HepG2 (cell line): Measurements from ENCODE around the gene SORL1-AS1.

Experiments used
- EED ChIP-seq: sonication (generic); formaldehyde crosslinking; IDR thresholded peaks from 2 replicates; pipeline ENCODE4 v1.5.0; 2020; ENCODE audit warnings: mild to moderate bottlenecking, missing genetic modification reagents
- EHMT2 ChIP-seq: fragments of 200-600 bp; sonication (generic); IDR thresholded peaks from 2 replicates; pipeline ENCODE4 v1.7.0; 2017; ENCODE audit warnings: antibody characterized with exemption, low read depth, low read length, borderline replicate concordance
- GATAD1 ChIP-seq: IDR thresholded peaks from 2 replicates; pipeline ENCODE4 v1.6.1; 2016; ENCODE audit warnings: missing genetic modification reagents, missing compliant biosample characterization
- ISL2 ChIP-seq: sonication (generic); formaldehyde crosslinking; IDR thresholded peaks from 2 replicates; pipeline ENCODE4 v1.5.0; 2020; ENCODE audit warnings: missing genetic modification reagents
- MED13 ChIP-seq: sonication (generic); formaldehyde crosslinking; IDR thresholded peaks from 2 replicates; pipeline ENCODE4 v1.5.0; 2020; ENCODE audit warnings: missing genetic modification reagents
- NR2C2 ChIP-seq: sonication (generic); formaldehyde crosslinking; IDR thresholded peaks from 2 replicates; pipeline ENCODE4 v1.4.0; 2020; ENCODE audit warnings: missing genetic modification reagents, mild to moderate bottlenecking, moderate library complexity, borderline replicate concordance
- PAX8 ChIP-seq: sonication (generic); formaldehyde crosslinking; IDR thresholded peaks from 2 replicates; pipeline ENCODE4 v1.8.0; 2022; ENCODE audit warnings: mild to moderate bottlenecking, missing genetic modification reagents, borderline replicate concordance
- PCBP2 ChIP-seq: fragments of 200-400 bp; formaldehyde crosslinking; optimal IDR thresholded peaks from 2 replicates; pipeline ENCODE3; 2018; ENCODE audit warnings: low read length, low read depth; ENCODE audit not compliant: poor library complexity, severe bottlenecking
- RARA ChIP-seq: IDR thresholded peaks from 2 replicates; pipeline ENCODE4 v1.6.1; 2016; ENCODE audit warnings: missing genetic modification reagents, missing compliant biosample characterization
- SIX4 ChIP-seq: sonication (generic); formaldehyde crosslinking; IDR thresholded peaks from 2 replicates; pipeline ENCODE4 v1.4.0; 2020; ENCODE audit warnings: missing genetic modification reagents
- SKI ChIP-seq: fragments of 450-650 bp; IDR thresholded peaks from one replicate; pipeline ENCODE4 v1.6.1; 2018; ENCODE audit warnings: mild to moderate bottlenecking; ENCODE audit not compliant: partially characterized antibody
- ZNF430 ChIP-seq: sonication (generic); formaldehyde crosslinking; IDR thresholded peaks from 2 replicates; pipeline ENCODE4 v1.9.0; 2021; ENCODE audit warnings: mild to moderate bottlenecking, missing genetic modification reagents
- ZNF839 ChIP-seq: sonication (generic); formaldehyde crosslinking; IDR thresholded peaks from 2 replicates; pipeline ENCODE4 v1.4.0; 2020; ENCODE audit warnings: missing genetic modification reagents, mild to moderate bottlenecking, borderline replicate concordance
- ZSCAN20 ChIP-seq: sonication (generic); formaldehyde crosslinking; IDR thresholded peaks from 2 replicates; pipeline ENCODE4 v1.4.0; 2020; ENCODE audit warnings: missing genetic modification reagents, mild to moderate bottlenecking, borderline replicate concordance
- TF ChIP-seq, protein P1 (sequence below): sonication (generic); formaldehyde crosslinking; IDR thresholded peaks from 2 replicates; pipeline ENCODE4 v1.9.0; 2021; ENCODE audit warnings: mild to moderate bottlenecking, missing genetic modification reagents
- TF ChIP-seq, protein P2 (sequence below): sonication (generic); formaldehyde crosslinking; IDR thresholded peaks from 2 replicates; pipeline ENCODE4 v1.9.0; 2022; ENCODE audit warnings: low read depth, missing genetic modification reagents
- TF ChIP-seq, protein P3 (sequence below): sonication (generic); formaldehyde crosslinking; IDR thresholded peaks from 2 replicates; pipeline ENCODE4 v1.5.1; 2020; ENCODE audit warnings: mild to moderate bottlenecking, missing genetic modification reagents, borderline replicate concordance
- TF ChIP-seq, protein P4 (sequence below): sonication (generic); formaldehyde crosslinking; conservative IDR thresholded peaks from 2 replicates; pipeline ENCODE4 v1.8.1; 2023; ENCODE audit warnings: missing genetic modification reagents

The SORL1-AS1 gene

DNA sequence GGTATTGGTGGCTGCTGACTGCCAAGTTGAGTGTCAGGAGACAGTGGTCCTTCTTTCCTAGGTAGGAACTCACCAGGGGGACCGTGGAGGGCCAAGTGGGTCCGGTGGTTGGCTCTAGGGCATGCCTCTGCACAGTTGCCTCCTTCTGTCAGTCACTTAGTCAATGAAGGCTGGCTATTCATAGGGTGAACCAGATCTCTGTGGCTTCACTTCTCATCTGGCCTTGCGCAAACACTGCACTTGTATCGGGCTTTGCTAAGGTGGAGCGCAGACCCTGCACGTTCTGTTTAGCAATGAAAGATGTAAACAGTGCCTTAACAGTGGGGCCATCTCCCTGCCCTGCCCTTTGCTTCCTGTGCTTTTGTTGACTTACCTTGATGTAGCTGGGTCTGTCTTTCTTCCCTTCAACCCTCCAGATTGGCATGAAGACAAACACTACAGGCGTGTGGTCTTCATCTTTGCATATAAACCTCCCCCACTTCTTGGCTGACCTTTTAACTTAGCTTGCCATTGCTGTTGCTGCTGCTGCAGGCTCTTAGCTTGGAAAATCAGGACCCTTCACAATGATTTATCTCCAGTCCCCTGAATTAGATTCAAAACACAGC lies 6.7 kb upstream of the SORL1-AS1 start (continued):
- TF ChIP-seq, protein P1, sequence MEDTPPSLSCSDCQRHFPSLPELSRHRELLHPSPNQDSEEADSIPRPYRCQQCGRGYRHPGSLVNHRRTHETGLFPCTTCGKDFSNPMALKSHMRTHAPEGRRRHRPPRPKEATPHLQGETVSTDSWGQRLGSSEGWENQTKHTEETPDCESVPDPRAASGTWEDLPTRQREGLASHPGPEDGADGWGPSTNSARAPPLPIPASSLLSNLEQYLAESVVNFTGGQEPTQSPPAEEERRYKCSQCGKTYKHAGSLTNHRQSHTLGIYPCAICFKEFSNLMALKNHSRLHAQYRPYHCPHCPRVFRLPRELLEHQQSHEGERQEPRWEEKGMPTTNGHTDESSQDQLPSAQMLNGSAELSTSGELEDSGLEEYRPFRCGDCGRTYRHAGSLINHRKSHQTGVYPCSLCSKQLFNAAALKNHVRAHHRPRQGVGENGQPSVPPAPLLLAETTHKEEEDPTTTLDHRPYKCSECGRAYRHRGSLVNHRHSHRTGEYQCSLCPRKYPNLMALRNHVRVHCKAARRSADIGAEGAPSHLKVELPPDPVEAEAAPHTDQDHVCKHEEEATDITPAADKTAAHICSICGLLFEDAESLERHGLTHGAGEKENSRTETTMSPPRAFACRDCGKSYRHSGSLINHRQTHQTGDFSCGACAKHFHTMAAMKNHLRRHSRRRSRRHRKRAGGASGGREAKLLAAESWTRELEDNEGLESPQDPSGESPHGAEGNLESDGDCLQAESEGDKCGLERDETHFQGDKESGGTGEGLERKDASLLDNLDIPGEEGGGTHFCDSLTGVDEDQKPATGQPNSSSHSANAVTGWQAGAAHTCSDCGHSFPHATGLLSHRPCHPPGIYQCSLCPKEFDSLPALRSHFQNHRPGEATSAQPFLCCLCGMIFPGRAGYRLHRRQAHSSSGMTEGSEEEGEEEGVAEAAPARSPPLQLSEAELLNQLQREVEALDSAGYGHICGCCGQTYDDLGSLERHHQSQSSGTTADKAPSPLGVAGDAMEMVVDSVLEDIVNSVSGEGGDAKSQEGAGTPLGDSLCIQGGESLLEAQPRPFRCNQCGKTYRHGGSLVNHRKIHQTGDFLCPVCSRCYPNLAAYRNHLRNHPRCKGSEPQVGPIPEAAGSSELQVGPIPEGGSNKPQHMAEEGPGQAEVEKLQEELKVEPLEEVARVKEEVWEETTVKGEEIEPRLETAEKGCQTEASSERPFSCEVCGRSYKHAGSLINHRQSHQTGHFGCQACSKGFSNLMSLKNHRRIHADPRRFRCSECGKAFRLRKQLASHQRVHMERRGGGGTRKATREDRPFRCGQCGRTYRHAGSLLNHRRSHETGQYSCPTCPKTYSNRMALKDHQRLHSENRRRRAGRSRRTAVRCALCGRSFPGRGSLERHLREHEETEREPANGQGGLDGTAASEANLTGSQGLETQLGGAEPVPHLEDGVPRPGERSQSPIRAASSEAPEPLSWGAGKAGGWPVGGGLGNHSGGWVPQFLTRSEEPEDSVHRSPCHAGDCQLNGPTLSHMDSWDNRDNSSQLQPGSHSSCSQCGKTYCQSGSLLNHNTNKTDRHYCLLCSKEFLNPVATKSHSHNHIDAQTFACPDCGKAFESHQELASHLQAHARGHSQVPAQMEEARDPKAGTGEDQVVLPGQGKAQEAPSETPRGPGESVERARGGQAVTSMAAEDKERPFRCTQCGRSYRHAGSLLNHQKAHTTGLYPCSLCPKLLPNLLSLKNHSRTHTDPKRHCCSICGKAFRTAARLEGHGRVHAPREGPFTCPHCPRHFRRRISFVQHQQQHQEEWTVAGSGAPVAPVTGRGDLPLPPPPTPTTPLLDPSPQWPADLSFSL (CRISPR knock-in tag): peak; percentile 22; the same call in 1 of the 2 replicates
- peak; percentile 27; the same call in 1 of the 2 replicates for TF ChIP-seq ZSCAN20
- TF ChIP-seq RARA (CRISPR knock-in tag): peak; percentile 98
- peak; percentile 96 for TF ChIP-seq ISL2 (CRISPR knock-in tag)
- no peak for TF ChIP-seq PCBP2
- TF ChIP-seq, protein P2, sequence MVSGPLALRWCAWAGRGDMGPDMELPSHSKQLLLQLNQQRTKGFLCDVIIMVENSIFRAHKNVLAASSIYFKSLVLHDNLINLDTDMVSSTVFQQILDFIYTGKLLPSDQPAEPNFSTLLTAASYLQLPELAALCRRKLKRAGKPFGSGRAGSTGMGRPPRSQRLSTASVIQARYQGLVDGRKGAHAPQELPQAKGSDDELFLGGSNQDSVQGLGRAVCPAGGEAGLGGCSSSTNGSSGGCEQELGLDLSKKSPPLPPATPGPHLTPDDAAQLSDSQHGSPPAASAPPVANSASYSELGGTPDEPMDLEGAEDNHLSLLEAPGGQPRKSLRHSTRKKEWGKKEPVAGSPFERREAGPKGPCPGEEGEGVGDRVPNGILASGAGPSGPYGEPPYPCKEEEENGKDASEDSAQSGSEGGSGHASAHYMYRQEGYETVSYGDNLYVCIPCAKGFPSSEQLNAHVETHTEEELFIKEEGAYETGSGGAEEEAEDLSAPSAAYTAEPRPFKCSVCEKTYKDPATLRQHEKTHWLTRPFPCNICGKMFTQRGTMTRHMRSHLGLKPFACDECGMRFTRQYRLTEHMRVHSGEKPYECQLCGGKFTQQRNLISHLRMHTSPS: peak; percentile 98
- peak; percentile 90 for TF ChIP-seq SKI
- peak; percentile 91 for TF ChIP-seq ZNF430 (CRISPR knock-in tag)
- TF ChIP-seq EHMT2: no peak
- no peak for TF ChIP-seq PAX8 (CRISPR knock-in tag)
- TF ChIP-seq, protein P3, sequence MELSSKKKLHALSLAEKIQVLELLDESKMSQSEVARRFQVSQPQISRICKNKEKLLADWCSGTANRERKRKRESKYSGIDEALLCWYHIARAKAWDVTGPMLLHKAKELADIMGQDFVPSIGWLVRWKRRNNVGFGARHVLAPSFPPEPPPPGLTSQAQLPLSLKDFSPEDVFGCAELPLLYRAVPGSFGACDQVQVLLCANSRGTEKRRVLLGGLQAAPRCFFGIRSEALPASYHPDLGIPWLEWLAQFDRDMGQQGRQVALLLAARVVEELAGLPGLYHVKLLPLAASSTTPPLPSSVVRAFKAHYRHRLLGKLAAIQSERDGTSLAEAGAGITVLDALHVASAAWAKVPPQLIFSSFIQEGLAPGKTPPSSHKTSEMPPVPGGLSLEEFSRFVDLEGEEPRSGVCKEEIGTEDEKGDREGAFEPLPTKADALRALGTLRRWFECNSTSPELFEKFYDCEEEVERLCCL: peak; percentile 63; the same call in 1 of the 2 replicates
- TF ChIP-seq MED13: 0 out of 2 replicates have a peak, but pooled peaks have one; percentile 89
- TF ChIP-seq NR2C2: peak; percentile 84
- TF ChIP-seq EED (CRISPR knock-in tag): no peak
- peak; percentile 95 for TF ChIP-seq SIX4
- TF ChIP-seq, protein P4, sequence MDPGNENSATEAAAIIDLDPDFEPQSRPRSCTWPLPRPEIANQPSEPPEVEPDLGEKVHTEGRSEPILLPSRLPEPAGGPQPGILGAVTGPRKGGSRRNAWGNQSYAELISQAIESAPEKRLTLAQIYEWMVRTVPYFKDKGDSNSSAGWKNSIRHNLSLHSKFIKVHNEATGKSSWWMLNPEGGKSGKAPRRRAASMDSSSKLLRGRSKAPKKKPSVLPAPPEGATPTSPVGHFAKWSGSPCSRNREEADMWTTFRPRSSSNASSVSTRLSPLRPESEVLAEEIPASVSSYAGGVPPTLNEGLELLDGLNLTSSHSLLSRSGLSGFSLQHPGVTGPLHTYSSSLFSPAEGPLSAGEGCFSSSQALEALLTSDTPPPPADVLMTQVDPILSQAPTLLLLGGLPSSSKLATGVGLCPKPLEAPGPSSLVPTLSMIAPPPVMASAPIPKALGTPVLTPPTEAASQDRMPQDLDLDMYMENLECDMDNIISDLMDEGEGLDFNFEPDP (CRISPR knock-in tag): peak; percentile 90; the same call in 1 of the 2 replicates
- TF ChIP-seq ZNF839 (CRISPR knock-in tag): no peak
- peak; percentile 83 for TF ChIP-seq GATAD1 (CRISPR knock-in tag)
